ENCODE measurements around the gene AKAP1. TPM values are rescaled to one million over a fixed set of nuclear protein-coding genes. Genes with fewer than 3 reads are reported as not detected.

The AKAP1 gene
- polyA plus RNA-seq, 1 experiment, result 6.5 TPM

- ChIA-PET POLR2A (no interaction called here), CTCF (no interaction called here)
- no peak overlapping the region for H3K4me3 ChIP-seq (ENCODE audit: low read depth, low read length)
- TF ChIP-seq CTCF (IDR thresholded peaks at IDR 0.05; ENCODE audit: low read depth, low read length), result no peak
- no peak overlapping the region for H3K27ac ChIP-seq (ENCODE audit: low read depth, low read length)
- DNase-seq (ENCODE audit: low read depth, low spot score), result no peak
- H3K9me3 ChIP-seq (ENCODE audit: control insufficient read depth, insufficient read depth, low read length), result no peaks in the 10 kb centered on the region
- no peaks in the 10 kb centered on the region for H3K27me3 ChIP-seq (ENCODE audit: control insufficient read depth, insufficient read depth, low read length)
Observed at GRCh38 chr17:57164814-57165213, 79.8 kb downstream of the AKAP1 start.

GRCh38 chr17:57165754-57166153 is 80.7 kb downstream of the AKAP1 start:
- no peak overlapping the region for H3K4me3 ChIP-seq (ENCODE audit: low read depth, low read length)
- CTCF ChIA-PET, result no interaction called here
- POLR2A ChIA-PET, result no interaction called here
- H3K9me3 ChIP-seq (ENCODE audit: control insufficient read depth, insufficient read depth, low read length), result no peaks in the 10 kb centered on the region
- DNase-seq (ENCODE audit: low read depth, low spot score), result no peak
- H3K27me3 ChIP-seq (ENCODE audit: control insufficient read depth, insufficient read depth, low read length), result no peaks in the 10 kb centered on the region
- TF ChIP-seq CTCF (IDR thresholded peaks at IDR 0.05; ENCODE audit: low read depth, low read length), result no peak
- no peak overlapping the region for H3K27ac ChIP-seq (ENCODE audit: low read depth, low read length)

GRCh38 chr17:57166803-57167202 is 81.8 kb downstream of the AKAP1 start:
- POLR2A ChIA-PET, result no interaction called here
- Histone ChIP-seq H3K27me3 (ENCODE audit: control insufficient read depth, insufficient read depth, low read length) (no peaks in the 10 kb centered on the region), H3K9me3 (ENCODE audit: control insufficient read depth, insufficient read depth, low read length) (no peaks in the 10 kb centered on the region), H3K27ac (ENCODE audit: low read depth, low read length) (no peak overlapping the region), H3K4me3 (ENCODE audit: low read depth, low read length) (no peak overlapping the region)
- no peak for DNase-seq (ENCODE audit: low read depth, low spot score)
- TF ChIP-seq CTCF (IDR thresholded peaks at IDR 0.05; ENCODE audit: low read depth, low read length), result no peak
- CTCF ChIA-PET, result no interaction called here

- no peak overlapping the region for H3K4me3 ChIP-seq (ENCODE audit: low read depth, low read length)
- POLR2A ChIA-PET, result no interaction called here
- no peaks in the 10 kb centered on the region for H3K9me3 ChIP-seq (ENCODE audit: control insufficient read depth, insufficient read depth, low read length)
- DNase-seq (ENCODE audit: low read depth, low spot score), result no peak
- CTCF ChIA-PET, result no interaction called here
- H3K27ac ChIP-seq (ENCODE audit: low read depth, low read length), result no peak overlapping the region
- no peak for TF ChIP-seq CTCF (IDR thresholded peaks at IDR 0.05; ENCODE audit: low read depth, low read length)
- H3K27me3 ChIP-seq (ENCODE audit: control insufficient read depth, insufficient read depth, low read length), result no peaks in the 10 kb centered on the region
Observed at GRCh38 chr17:57168695-57169094, 83.6 kb downstream of the AKAP1 start.

GRCh38 chr17:57170866-57171265 is 85.8 kb downstream of the AKAP1 start:
- no peak for TF ChIP-seq CTCF (IDR thresholded peaks at IDR 0.05; ENCODE audit: low read depth, low read length)
- H3K4me3 ChIP-seq (ENCODE audit: low read depth, low read length), result no peak overlapping the region
- peaks cover 3% of the 10 kb centered on the region for H3K27me3 ChIP-seq (ENCODE audit: control insufficient read depth, insufficient read depth, low read length)
- CTCF ChIA-PET, result interaction anchor here (0.8 kb wide), 1 partner anchor 72 kb away, joined by 4 read pairs; no protein-coding TSS in a partner anchor
- no peak for DNase-seq (ENCODE audit: low read depth, low spot score)
- no peak overlapping the region for H3K27ac ChIP-seq (ENCODE audit: low read depth, low read length)
- H3K9me3 ChIP-seq (ENCODE audit: control insufficient read depth, insufficient read depth, low read length), result no peaks in the 10 kb centered on the region
- POLR2A ChIA-PET, result no interaction called here

Other genes starting within 250 kb of the AKAP1 start
- 48.1 and 58.2 TPM in 2 replicates for gene TRIM25, start 171.2 kb upstream of the AKAP1 start, polyA plus RNA-seq (2011; rRNA removed)
- gene COIL, start 124.2 kb upstream of the AKAP1 start, polyA plus RNA-seq (2011; rRNA removed), result 6.4 and 8.2 TPM in 2 replicates
- gene SCPEP1, start 107.1 kb upstream of the AKAP1 start, polyA plus RNA-seq (2011; rRNA removed), result 58.7 and 66.4 TPM in 2 replicates
- 24.4 and 26.2 TPM in 2 replicates for gene MSI2, start 171.3 kb downstream of the AKAP1 start, polyA plus RNA-seq (2011; rRNA removed)